HL-60 (cell line): Measurements from ENCODE around the gene KCNG2.

Experiments
- DNase-seq, 2 experiments: peaks; one replicate each; pipeline ENCODE4 v3.0.0-alpha.2; 2010 to 2020; ENCODE audit warnings: low read depth in 1 of 2, low spot score in 1 of 2
- H3K27ac ChIP-seq: fragments of 250-450 bp; sonication (Bioruptor Pico); replicated peaks from 2 replicates; pipeline ENCODE4 v1.5.1; 2020; ENCODE audit warnings: mild to moderate bottlenecking, moderate library complexity
- H3K27me3 ChIP-seq: fragments of 250-450 bp; sonication (Bioruptor Pico); 2 replicates; pipeline ENCODE4 v1.5.1; 2021; ENCODE audit warnings: mild to moderate bottlenecking, moderate library complexity; ENCODE audit not compliant: insufficient read depth, poor library complexity, severe bottlenecking
- H3K4me3 ChIP-seq: replicated peaks from 2 replicates; pipeline ENCODE4 v1.5.1; 2011; ENCODE audit warnings: mild to moderate bottlenecking, control low read depth, low read length; ENCODE audit not compliant: insufficient read depth
- GABPA ChIP-seq: IDR thresholded peaks from 2 replicates; pipeline ENCODE4 v1.6.1; 2012; ENCODE audit warnings: low read depth
- POLR2AphosphoS5 ChIP-seq: IDR thresholded peaks from 2 replicates; pipeline ENCODE4 v1.6.1; 2012; ENCODE audit warnings: low read depth
- SPI1 ChIP-seq: IDR thresholded peaks from 2 replicates; pipeline ENCODE4 v1.6.1; 2012; ENCODE audit warnings: low read depth, mild to moderate bottlenecking, borderline replicate concordance
- TF ChIP-seq, protein P1 (sequence below): IDR thresholded peaks from 2 replicates; pipeline ENCODE4 v1.6.1; 2012; ENCODE audit warnings: low read depth; ENCODE audit not compliant: insufficient replicate concordance
- TF ChIP-seq, protein P2 (sequence below): IDR thresholded peaks from one replicate; pipeline ENCODE4 v1.5.1; 2011; ENCODE audit warnings: low read length, control low read depth, inconsistent platforms; ENCODE audit not compliant: insufficient read depth

KCNG2 gene

DNA sequence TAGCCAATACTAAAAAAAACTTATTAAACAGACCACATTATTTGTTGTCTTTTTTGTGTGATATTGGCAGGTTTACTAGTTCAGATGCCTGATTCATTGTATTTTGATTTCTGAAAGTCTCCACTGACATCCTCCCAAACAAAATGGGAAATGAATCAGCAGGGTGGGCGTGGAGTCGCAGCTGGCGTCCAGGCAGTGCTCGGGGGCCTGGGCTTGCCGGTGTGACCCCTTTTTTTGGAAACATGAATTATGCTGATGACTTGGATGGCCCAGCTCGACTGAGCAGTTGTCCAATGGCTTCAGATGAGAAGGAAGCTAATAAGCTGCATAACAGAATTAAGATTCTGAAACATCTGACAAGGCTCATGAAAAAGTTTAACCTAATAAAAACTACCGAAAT lies 1.7 kb upstream of the KCNG2 start:
- peaks cover 6% of the 10 kb centered on the region for H3K27me3 ChIP-seq
- no peak overlapping the region for H3K27ac ChIP-seq
- no peak for TF ChIP-seq POLR2AphosphoS5
- TF ChIP-seq, protein P1, sequence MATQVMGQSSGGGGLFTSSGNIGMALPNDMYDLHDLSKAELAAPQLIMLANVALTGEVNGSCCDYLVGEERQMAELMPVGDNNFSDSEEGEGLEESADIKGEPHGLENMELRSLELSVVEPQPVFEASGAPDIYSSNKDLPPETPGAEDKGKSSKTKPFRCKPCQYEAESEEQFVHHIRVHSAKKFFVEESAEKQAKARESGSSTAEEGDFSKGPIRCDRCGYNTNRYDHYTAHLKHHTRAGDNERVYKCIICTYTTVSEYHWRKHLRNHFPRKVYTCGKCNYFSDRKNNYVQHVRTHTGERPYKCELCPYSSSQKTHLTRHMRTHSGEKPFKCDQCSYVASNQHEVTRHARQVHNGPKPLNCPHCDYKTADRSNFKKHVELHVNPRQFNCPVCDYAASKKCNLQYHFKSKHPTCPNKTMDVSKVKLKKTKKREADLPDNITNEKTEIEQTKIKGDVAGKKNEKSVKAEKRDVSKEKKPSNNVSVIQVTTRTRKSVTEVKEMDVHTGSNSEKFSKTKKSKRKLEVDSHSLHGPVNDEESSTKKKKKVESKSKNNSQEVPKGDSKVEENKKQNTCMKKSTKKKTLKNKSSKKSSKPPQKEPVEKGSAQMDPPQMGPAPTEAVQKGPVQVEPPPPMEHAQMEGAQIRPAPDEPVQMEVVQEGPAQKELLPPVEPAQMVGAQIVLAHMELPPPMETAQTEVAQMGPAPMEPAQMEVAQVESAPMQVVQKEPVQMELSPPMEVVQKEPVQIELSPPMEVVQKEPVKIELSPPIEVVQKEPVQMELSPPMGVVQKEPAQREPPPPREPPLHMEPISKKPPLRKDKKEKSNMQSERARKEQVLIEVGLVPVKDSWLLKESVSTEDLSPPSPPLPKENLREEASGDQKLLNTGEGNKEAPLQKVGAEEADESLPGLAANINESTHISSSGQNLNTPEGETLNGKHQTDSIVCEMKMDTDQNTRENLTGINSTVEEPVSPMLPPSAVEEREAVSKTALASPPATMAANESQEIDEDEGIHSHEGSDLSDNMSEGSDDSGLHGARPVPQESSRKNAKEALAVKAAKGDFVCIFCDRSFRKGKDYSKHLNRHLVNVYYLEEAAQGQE, result no peak
- TF ChIP-seq GABPA, result no peak
- TF ChIP-seq SPI1, result no peak
- TF ChIP-seq, protein P2, sequence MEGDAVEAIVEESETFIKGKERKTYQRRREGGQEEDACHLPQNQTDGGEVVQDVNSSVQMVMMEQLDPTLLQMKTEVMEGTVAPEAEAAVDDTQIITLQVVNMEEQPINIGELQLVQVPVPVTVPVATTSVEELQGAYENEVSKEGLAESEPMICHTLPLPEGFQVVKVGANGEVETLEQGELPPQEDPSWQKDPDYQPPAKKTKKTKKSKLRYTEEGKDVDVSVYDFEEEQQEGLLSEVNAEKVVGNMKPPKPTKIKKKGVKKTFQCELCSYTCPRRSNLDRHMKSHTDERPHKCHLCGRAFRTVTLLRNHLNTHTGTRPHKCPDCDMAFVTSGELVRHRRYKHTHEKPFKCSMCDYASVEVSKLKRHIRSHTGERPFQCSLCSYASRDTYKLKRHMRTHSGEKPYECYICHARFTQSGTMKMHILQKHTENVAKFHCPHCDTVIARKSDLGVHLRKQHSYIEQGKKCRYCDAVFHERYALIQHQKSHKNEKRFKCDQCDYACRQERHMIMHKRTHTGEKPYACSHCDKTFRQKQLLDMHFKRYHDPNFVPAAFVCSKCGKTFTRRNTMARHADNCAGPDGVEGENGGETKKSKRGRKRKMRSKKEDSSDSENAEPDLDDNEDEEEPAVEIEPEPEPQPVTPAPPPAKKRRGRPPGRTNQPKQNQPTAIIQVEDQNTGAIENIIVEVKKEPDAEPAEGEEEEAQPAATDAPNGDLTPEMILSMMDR, result no peak
- H3K4me3 ChIP-seq, result no peak overlapping the region
- no peak for DNase-seq

DNA sequence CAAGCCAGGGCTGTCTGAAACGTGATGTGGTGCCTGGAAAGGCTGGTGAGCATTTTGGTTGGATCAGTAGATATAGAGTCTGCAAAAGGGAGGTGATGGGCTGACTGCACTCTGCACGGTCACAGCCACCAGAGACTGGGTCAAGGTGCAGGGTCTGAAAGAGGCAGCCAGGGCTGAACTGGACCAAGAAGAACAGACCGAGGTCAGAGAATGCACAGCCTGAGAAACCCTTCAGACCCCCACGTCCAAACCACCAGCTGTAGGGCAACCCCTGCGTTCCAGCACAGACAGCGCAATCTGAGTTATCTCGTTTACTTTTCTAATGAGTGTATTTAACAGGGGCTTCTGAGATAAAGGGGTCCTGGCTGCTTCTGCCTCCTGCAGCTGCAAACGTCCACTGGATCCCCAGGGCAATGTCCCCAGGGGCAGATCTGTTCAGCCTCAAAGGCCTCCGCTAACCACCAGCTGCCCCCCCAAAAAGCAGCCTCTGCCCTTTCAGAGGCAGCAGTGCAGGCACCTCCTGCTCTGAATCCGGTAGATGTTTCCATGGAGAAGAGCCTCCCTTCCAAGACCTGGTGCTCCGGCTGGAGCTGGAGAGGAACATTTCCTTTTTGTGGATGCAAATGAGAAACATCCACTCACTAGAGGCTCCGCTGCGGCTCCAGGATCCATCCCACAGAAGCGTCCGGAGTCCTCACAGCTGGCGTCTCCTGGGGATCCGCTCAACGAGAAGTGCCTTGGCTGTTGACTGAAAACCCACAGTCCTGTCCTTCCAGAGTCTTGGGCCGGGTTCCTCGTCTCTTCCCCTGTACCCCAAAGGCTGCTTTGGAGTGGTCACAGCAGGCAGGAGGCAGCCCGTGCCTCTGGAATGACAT lies 970 bp upstream of the KCNG2 start:
- Histone ChIP-seq H3K27me3 (peaks cover 6% of the 10 kb centered on the region), H3K4me3 (no peak overlapping the region)

DNA sequence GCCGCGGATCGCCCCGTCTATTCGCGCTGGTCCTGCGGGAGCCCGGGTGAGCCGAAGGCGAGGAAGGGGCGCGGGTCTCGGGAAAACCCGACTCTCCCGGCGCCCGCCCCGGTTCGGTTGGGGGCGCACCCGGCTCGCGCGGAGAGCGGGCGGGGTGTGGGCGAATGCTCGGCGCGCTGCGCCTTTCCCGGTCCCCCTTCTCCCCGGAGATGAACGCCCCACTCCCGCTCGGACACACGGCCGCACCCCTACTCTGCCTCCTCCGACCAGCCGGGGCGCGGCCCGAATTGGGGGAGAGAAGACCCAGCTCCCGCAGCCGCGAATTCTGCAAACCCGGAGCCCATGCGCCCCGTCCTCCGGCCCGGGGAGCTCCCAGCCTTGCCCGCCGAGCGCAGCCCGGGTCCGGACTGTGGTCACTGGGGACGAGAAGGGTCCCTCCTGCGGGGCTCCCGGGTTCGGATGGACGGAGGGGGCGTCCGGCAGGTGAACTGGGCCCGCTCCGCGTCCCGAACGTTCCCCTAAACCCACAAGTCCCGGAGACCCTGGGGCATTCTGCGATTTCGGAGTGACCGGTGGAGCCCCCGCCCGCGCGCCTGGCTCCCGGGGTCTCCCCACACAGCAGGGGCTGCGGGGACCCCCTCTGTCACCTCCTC lies 734 bp downstream of the KCNG2 start:
- peak overlapping the region; percentile 57 for H3K27ac ChIP-seq
- H3K4me3 ChIP-seq, result peak overlapping the region; percentile 48
- H3K27me3 ChIP-seq, result peaks cover 6% of the 10 kb centered on the region
- DNase-seq, result no peak
- TF ChIP-seq POLR2AphosphoS5 (no peak), SPI1 (no peak), GABPA (0 out of 2 replicates have a peak, but pooled peaks have one; percentile 2)
- TF ChIP-seq, protein P1, result no peak

More for the DNA sequence above, 970 bp upstream of the KCNG2 start:
- H3K27ac ChIP-seq, result no peak overlapping the region
- TF ChIP-seq, protein P2, result no peak
- TF ChIP-seq SPI1 (no peak), POLR2AphosphoS5 (no peak), GABPA (no peak)
- TF ChIP-seq, protein P1, result no peak
- DNase-seq, result no peak
